Measurements from ENCODE around the gene GNMT. TPM values are rescaled to one million over a fixed set of nuclear protein-coding genes. Genes with fewer than 3 reads are reported as not detected.
"Not testable (repeated sequence)": the region's sequence is repeated elsewhere in the genome, so short reads cannot be mapped to it uniquely, and the experiment has no call there.

The GNMT gene
- total RNA-seq, 4 donors from 2014 or later: 0.68 TPM; not detected in 3

DNA sequence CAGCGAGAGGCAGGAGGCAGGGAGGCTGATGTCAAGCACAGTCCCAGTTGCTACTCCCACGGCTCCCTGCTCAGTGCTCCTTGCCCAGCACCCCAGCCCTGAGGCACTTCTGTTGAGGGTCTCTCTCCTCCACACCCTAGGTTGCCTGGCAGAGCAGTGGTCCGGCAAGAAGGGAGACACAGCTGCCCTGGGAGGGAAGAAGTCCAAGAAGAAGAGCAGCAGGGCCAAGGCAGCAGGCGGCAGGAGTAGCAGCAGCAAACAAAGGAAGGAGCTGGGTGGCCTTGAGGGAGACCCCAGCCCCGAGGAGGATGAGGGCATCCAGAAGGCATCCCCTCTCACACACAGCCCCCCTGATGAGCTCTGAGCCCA lies 22.1 kb upstream of the GNMT start:
- no peak for TF ChIP-seq POLR2AphosphoS5 (IDR thresholded peaks at IDR 0.05)
- TF ChIP-seq, protein P1, sequence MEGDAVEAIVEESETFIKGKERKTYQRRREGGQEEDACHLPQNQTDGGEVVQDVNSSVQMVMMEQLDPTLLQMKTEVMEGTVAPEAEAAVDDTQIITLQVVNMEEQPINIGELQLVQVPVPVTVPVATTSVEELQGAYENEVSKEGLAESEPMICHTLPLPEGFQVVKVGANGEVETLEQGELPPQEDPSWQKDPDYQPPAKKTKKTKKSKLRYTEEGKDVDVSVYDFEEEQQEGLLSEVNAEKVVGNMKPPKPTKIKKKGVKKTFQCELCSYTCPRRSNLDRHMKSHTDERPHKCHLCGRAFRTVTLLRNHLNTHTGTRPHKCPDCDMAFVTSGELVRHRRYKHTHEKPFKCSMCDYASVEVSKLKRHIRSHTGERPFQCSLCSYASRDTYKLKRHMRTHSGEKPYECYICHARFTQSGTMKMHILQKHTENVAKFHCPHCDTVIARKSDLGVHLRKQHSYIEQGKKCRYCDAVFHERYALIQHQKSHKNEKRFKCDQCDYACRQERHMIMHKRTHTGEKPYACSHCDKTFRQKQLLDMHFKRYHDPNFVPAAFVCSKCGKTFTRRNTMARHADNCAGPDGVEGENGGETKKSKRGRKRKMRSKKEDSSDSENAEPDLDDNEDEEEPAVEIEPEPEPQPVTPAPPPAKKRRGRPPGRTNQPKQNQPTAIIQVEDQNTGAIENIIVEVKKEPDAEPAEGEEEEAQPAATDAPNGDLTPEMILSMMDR (IDR thresholded peaks at IDR 0.05): no peak
- no peak for TF ChIP-seq POLR2A (IDR thresholded peaks at IDR 0.05)
- no peak for TF ChIP-seq EP300 (IDR thresholded peaks at IDR 0.05; ENCODE audit: low read depth)
- Histone ChIP-seq H3K4me1 (peaks cover 0 to under 1% (median 0%) of the 10 kb centered on the region in 4 donors), H3K4me3 (no peak overlapping the region), H3K36me3 (peaks cover 0 to 30% (median 9%) of the 10 kb centered on the region in 4 donors), H3K27me3 (no peaks in the 10 kb centered on the region), H3K9me3 (no peaks in the 10 kb centered on the region), H3K27ac (no peak overlapping the region)
- no peak for DNase-seq
- in situ Hi-C loops (cut with MboI; ENCODE audit: low pct_ligation_motif_present in 1 of 4, low pct_unique_long_range_greater_than_20kb in 1 of 4, low sequenced_read_pairs in 3 of 4) (no loop called here), intact Hi-C loops (cut with DNase I; ENCODE audit: low total_unique reads) (no loop called here)
- 86% methylated on average over 5 of the region's 5 CpGs; no CpG with 5 or more reads in 1 of the 2 donors for WGBS, 2 donors (ENCODE audit: low coverage in 1 of 2)

DNA sequence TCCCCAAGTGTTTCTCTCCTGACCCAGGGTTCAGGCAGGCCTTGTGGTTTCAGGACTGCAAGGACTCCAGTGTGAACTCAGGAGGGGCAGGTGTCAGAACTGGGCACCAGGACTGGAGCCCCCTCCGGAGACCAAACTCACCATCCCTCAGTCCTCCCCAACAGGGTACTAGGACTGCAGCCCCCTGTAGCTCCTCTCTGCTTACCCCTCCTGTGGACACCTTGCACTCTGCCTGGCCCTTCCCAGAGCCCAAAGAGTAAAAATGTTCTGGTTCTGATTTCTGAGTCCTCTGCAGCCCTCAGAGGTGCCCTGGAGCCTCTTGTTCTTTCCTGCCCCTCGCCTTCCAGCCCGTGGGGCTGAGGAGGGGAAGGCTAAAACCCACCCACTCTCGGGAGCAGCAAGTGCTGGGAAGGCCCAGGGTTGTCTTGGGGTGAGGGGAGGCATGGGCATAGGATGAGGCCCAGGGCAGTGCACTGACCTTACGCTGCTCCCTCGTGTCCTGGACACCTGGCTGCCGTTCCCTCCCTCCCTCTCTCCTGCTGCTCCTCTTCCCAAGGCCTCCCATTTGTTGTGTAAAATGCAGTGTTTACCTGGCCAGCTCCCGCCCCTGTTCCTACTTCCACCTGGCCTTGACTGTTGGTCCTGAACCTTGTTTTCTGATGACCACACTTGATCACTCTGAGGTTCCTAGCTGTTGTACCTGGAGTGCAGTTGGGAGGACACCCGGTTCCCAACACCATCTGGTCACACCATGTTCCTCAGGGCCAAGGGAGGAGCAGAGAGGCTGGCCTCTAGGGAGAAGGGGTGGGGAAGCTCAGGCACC lies 21.4 kb upstream of the GNMT start:
- Histone ChIP-seq H3K4me1 (no peaks in the 10 kb centered on the region), H3K36me3 (peaks cover 0 to 32% (median 9%) of the 10 kb centered on the region in 4 donors), H3K4me3 (no peak overlapping the region), H3K27me3 (no peaks in the 10 kb centered on the region), H3K9me3 (no peaks in the 10 kb centered on the region), H3K27ac (no peak overlapping the region)
- 86% methylated on average over 9 of the region's 9 CpGs; no CpG with 5 or more reads in 1 of the 2 donors for WGBS, 2 donors (ENCODE audit: low coverage in 1 of 2)
- in situ Hi-C loops (cut with MboI; ENCODE audit: low pct_ligation_motif_present in 1 of 4, low pct_unique_long_range_greater_than_20kb in 1 of 4, low sequenced_read_pairs in 3 of 4): no loop called here
- no peak for TF ChIP-seq POLR2AphosphoS5 (IDR thresholded peaks at IDR 0.05)
- TF ChIP-seq, protein P1 (IDR thresholded peaks at IDR 0.05): no peak
- TF ChIP-seq POLR2A (IDR thresholded peaks at IDR 0.05): no peak
- no peak for TF ChIP-seq EP300 (IDR thresholded peaks at IDR 0.05; ENCODE audit: low read depth)
- intact Hi-C loops (cut with DNase I; ENCODE audit: low total_unique reads): no loop called here
- no peak for DNase-seq

DNA sequence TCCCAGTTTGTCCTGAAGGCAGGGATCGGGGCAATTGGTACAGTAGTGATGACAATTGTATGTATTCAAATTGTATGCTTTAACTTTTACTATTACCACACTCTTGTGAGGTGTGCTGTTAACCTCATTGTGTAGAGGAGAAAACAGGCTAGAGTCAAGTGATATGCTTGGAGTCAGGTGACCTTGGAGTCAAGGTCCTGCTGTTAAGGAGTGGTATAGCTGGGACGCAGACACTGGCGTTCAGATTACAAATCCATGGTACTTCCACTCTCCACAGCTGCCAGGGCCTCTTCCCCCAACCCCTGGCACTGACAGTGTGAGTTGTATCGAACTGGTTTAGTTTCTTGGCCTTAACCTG lies 20.8 kb upstream of the GNMT start:
- H3K36me3 ChIP-seq: peaks cover 0 to 26% (median 9%) of the 10 kb centered on the region in 4 donors
- H3K27ac ChIP-seq: no peak overlapping the region

DNA sequence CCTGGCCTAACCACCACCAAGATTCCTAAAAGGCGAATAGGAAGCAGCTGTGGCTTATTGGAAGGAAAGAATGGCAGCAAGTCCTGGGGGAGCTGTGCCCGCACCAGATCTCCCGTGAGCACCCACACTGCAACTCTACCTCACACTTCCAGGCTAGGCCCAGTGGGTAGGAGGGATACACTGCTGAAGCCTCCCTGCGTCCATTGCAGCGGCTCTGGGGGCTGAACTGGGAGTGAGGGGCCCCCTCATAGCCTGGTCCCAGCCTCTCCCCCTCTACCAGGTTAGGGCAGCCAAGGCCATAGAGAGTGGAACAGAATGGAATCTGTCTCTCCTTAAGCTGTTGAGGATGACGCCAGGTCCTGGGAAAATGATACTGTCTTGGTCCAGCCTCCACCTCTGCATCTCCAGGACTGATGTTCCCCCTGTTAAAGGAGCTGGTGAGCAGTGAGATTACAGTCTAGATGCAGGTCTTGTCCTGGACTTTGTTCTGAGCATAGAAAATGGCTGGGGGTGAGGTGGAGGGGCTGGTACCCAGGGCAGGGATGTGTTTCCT lies 20.0 kb upstream of the GNMT start:
- Histone ChIP-seq H3K4me3 (no peak overlapping the region), H3K36me3 (peaks cover 0 to 23% (median 8%) of the 10 kb centered on the region in 4 donors), H3K27ac (no peak overlapping the region), H3K27me3 (no peaks in the 10 kb centered on the region), H3K4me1 (no peaks in the 10 kb centered on the region), H3K9me3 (no peaks in the 10 kb centered on the region)
- DNase-seq: no peak
- intact Hi-C loops (cut with DNase I; ENCODE audit: low total_unique reads) (no loop called here), in situ Hi-C loops (cut with MboI; ENCODE audit: low pct_ligation_motif_present in 1 of 4, low pct_unique_long_range_greater_than_20kb in 1 of 4, low sequenced_read_pairs in 3 of 4) (no loop called here)
- WGBS, 2 donors (ENCODE audit: low coverage in 1 of 2): 84% methylated on average over 6 of the region's 6 CpGs; no CpG with 5 or more reads in 1 of the 2 donors
- TF ChIP-seq POLR2AphosphoS5 (IDR thresholded peaks at IDR 0.05) (no peak), EP300 (IDR thresholded peaks at IDR 0.05; ENCODE audit: low read depth) (no peak), POLR2A (IDR thresholded peaks at IDR 0.05) (no peak)
- TF ChIP-seq, protein P1 (IDR thresholded peaks at IDR 0.05): no peak

More for the DNA sequence above, 20.8 kb upstream of the GNMT start:
- Histone ChIP-seq H3K4me3 (no peak overlapping the region), H3K4me1 (no peaks in the 10 kb centered on the region), H3K27me3 (no peaks in the 10 kb centered on the region), H3K9me3 (no peaks in the 10 kb centered on the region)
- in situ Hi-C loops (cut with MboI; ENCODE audit: low pct_ligation_motif_present in 1 of 4, low pct_unique_long_range_greater_than_20kb in 1 of 4, low sequenced_read_pairs in 3 of 4) (no loop called here), intact Hi-C loops (cut with DNase I; ENCODE audit: low total_unique reads) (no loop called here)
- TF ChIP-seq, protein P1 (IDR thresholded peaks at IDR 0.05): no peak
- TF ChIP-seq POLR2AphosphoS5 (IDR thresholded peaks at IDR 0.05): no peak
- TF ChIP-seq POLR2A (IDR thresholded peaks at IDR 0.05): no peak
- TF ChIP-seq EP300 (IDR thresholded peaks at IDR 0.05; ENCODE audit: low read depth): no peak
- WGBS, 2 donors (ENCODE audit: low coverage in 1 of 2): 84 to 93% methylated on average over 2 to 4 of the region's 4 CpGs
- DNase-seq: no peak

DNA sequence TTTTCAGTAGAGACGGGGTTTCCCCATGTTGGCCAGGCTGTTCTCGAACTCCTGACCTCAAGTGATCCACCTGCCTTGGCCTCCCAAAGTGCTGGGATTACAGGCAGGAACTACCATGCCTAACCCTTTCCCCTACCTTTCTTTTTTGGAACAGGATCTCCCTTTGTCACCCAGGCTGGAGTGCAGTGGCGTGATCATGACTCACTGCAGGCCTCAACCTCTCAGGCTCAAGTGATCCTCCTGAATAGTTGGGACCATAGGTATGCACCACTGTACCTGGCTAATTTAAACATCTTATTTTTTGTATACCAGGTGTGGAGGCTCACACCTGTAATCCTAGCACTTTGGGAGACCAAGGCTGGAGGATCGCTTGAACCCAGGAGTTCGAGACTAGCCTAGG lies 19.2 kb upstream of the GNMT start:
- H3K4me3 ChIP-seq; H3K9me3 ChIP-seq; H3K4me1 ChIP-seq; in situ Hi-C loops (cut with MboI; ENCODE audit: low pct_ligation_motif_present in 1 of 4, low pct_unique_long_range_greater_than_20kb in 1 of 4, low sequenced_read_pairs in 3 of 4); DNase-seq; intact Hi-C loops (cut with DNase I; ENCODE audit: low total_unique reads); H3K27me3 ChIP-seq; H3K27ac ChIP-seq: not testable (repeated sequence)
- 100% methylated on average over 4 to 5 of the region's 5 CpGs for WGBS, 2 donors (ENCODE audit: low coverage in 1 of 2)
- H3K36me3 ChIP-seq: peaks cover 0 to 15% (median 5%) of the 10 kb centered on the region in 4 donors
